ENCODE results near the gene GLIPR1.

DNA sequence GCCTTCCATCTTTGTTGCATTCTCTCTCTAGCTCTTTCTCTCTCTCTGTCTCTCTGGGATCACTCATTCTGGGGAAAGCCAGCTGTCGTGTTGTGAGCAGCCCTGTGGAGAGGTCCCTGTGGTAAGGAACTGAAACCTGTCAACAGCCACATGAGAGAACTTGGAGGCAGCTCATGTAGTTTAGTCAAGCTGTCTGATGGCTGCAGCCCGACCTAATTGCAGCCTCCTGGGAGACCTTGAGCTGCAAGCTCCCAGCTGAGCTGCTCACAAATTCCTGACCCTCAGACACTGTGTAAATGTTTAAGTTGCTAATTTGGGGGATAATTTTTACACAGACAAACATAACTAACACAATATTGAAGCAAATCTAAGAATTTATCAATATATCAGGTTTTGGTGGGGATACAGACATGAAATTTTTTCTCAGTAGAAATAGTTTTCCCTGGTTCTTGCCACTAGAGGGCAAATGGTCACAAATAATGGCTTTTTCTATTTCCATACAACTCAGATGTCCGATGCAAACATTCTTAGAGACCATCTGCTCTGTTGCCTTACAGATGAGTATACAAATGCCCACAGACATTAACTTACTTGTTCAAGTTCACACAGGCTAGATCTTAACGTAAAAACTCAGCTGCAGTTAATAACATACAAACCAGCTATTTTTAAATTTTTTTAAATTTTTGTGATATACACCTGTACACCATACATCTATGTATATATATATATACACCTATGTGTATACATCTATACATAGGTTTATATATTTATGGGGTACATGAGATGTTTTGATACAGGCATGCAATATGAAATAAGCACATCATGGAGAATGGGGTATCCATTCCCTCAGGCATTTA lies 46.3 kb downstream of the GLIPR1 start:
- TF ChIP-seq, protein P1, sequence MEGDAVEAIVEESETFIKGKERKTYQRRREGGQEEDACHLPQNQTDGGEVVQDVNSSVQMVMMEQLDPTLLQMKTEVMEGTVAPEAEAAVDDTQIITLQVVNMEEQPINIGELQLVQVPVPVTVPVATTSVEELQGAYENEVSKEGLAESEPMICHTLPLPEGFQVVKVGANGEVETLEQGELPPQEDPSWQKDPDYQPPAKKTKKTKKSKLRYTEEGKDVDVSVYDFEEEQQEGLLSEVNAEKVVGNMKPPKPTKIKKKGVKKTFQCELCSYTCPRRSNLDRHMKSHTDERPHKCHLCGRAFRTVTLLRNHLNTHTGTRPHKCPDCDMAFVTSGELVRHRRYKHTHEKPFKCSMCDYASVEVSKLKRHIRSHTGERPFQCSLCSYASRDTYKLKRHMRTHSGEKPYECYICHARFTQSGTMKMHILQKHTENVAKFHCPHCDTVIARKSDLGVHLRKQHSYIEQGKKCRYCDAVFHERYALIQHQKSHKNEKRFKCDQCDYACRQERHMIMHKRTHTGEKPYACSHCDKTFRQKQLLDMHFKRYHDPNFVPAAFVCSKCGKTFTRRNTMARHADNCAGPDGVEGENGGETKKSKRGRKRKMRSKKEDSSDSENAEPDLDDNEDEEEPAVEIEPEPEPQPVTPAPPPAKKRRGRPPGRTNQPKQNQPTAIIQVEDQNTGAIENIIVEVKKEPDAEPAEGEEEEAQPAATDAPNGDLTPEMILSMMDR (IDR thresholded peaks at IDR 0.05) = peak; percentile 58 to 79 (median 66)
- TF ChIP-seq POLR2A (IDR thresholded peaks at IDR 0.05) = no peak

Measured in heart left ventricle (tissue), 13 donors.